Tibial nerve (tissue), 4 donors: Measurements from ENCODE around the gene FADS2. TPM values are rescaled to one million over a fixed set of nuclear protein-coding genes. Genes with fewer than 3 reads are reported as not detected.
A peak's percentile ranks its signal among the peaks of the same experiment; 100 is the strongest.

ENCODE experiments used
- DNase-seq, 2 donors: peaks; one replicate each; pipeline ENCODE4 v3.0.0-alpha.2; 2019; ENCODE audit warnings: low spot score in 2 of 2
- H3K27ac ChIP-seq, 4 donors: fragments of 200-600 bp; sonication (generic) in 3 of 4; one replicate each; pipeline ENCODE4 v1.5.1; 2017 to 2019; ENCODE audit warnings: mild to moderate bottlenecking in 1 of 4
- H3K27me3 ChIP-seq, 2 donors: fragments of 200-600 bp; sonication (generic) in 1 of 2; one replicate each; pipeline versions ENCODE4 v1.5.1 to v1.6.0; 2017 to 2019
- H3K36me3 ChIP-seq, 3 donors: fragments of 200-600 bp; sonication (generic); one replicate each; pipeline ENCODE4 v1.5.1; 2018 to 2019
- H3K4me1 ChIP-seq, 4 donors: fragments of 200-600 bp; sonication (generic) in 3 of 4; one replicate each; pipeline ENCODE4 v1.5.1; 2017 to 2019
- H3K4me3 ChIP-seq, 4 donors: fragments of 200-600 bp; sonication (generic) in 3 of 4; one replicate each; pipeline ENCODE4 v1.5.1; 2017 to 2019; ENCODE audit warnings: mild to moderate bottlenecking in 1 of 4, moderate library complexity in 1 of 4
- H3K9me3 ChIP-seq, 4 donors: fragments of 200-600 bp; sonication (generic) in 3 of 4; one replicate each; pipeline ENCODE4 v1.5.1; 2017 to 2019
- CTCF ChIP-seq, 5 experiments: fragments of 200-600 bp in 3 of 5; fragments of 450-650 bp in 2 of 5; sonication (generic) in 3 of 5; IDR thresholded peaks; one replicate each; pipeline ENCODE4 v1.5.1; 2016 to 2019; ENCODE audit warnings: antibody characterized with exemption in 5 of 5, mild to moderate bottlenecking in 3 of 5, moderate library complexity in 2 of 5
- EP300 ChIP-seq, 2 donors: sonication (generic); formaldehyde crosslinking; IDR thresholded peaks; one replicate each; pipeline ENCODE4 v1.6.1; 2017; ENCODE audit warnings: antibody characterized with exemption in 2 of 2, mild to moderate bottlenecking in 1 of 2
- POLR2A ChIP-seq, 2 donors: fragments of 450-650 bp; IDR thresholded peaks; one replicate each; pipeline ENCODE4 v1.6.1; 2017; ENCODE audit warnings: antibody characterized with exemption in 2 of 2, mild to moderate bottlenecking in 2 of 2, moderate library complexity in 2 of 2
- WGBS, 2 donors: methylation state at CpG; one replicate each; pipeline ENCODE4 v1.1.5; 2018; 5-methylcytosine and 5-hydroxymethylcytosine counted together
- total RNA-seq, 4 donors: library from RNA; depleted of rRNA; stranded (reverse); fragments of >200 nt; gene quantifications; one replicate each; pipeline ENCODE4 v1.1.0, GENCODE V29; 2016

The FADS2 gene
- total RNA-seq, 4 donors from 2014 or later: 17.4 to 59.2 (median 32.7) TPM

- Histone ChIP-seq H3K27ac (peak overlapping the region; percentile 23 to 84 (median 54)), H3K36me3 (peaks cover 0 to 43% (median 2%) of the 10 kb centered on the region in 3 donors), H3K27me3 (no peaks in the 10 kb centered on the region), H3K9me3 (no peaks in the 10 kb centered on the region), H3K4me1 (peaks cover 0 to 56% (median 11%) of the 10 kb centered on the region in 4 donors), H3K4me3 (peak overlapping the region in 1 of 4 donors; percentile 14)
- 3 to 5% methylated on average over 8 to 24 of the region's 24 CpGs for WGBS, 2 donors
- peak; percentile 75 to 81 for DNase-seq
- no peak for TF ChIP-seq POLR2A (IDR thresholded peaks at IDR 0.05)
- TF ChIP-seq CTCF (IDR thresholded peaks at IDR 0.05): peak; percentile 82 to 98 (median 94)
- peak in 1 of 2 donors; percentile 54 for TF ChIP-seq EP300 (IDR thresholded peaks at IDR 0.05)
These were observed 43.1 kb downstream of the FADS2 start for GRCh38 chr11:61871158-61871597.

DNA sequence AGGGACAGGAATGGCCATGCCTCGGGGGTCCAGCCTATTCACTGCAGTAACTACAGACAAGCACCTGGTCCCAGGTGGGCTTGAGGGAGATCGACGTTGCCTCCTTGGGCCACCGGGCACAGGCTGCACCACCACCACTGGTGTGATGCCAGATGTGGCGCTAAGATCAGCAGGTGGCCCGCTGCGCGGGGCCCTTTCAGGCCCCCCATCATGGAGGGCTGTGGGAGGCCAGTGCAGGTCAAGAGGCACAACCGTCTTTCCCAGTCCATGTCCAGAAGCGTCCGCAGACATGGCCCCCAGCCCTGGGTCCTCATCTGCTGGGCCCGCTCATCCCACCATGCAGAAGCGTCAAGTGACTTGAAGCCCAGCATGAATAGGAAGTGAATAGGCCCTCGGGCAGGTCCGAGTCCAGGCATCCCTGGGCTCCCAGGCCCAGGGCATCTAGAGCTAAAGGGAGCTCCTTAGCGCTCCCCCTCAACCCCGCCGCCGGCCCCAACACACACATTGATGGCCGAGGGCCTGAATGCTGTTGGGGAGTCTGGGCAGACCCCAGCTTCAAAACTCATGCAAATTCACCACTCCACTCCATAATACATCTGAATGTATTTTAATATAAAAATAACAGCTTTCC lies 45.0 kb downstream of the FADS2 start:
- H3K27me3 ChIP-seq: no peaks in the 10 kb centered on the region
- H3K27ac ChIP-seq: peak overlapping the region in 1 of 4 donors; percentile 13
- WGBS, 2 donors: 82 to 86% methylated on average over 15 to 20 of the region's 20 CpGs
- H3K9me3 ChIP-seq: no peaks in the 10 kb centered on the region
- DNase-seq: no peak
- H3K4me3 ChIP-seq: no peak overlapping the region
- no peak for TF ChIP-seq CTCF (IDR thresholded peaks at IDR 0.05)
- TF ChIP-seq POLR2A (IDR thresholded peaks at IDR 0.05): no peak
- TF ChIP-seq EP300 (IDR thresholded peaks at IDR 0.05): no peak
- H3K4me1 ChIP-seq: peaks cover 0 to 53% (median 11%) of the 10 kb centered on the region in 4 donors
- H3K36me3 ChIP-seq: peaks cover 0 to 50% (median 2%) of the 10 kb centered on the region in 3 donors

GRCh38 chr11:61873588-61874376 lies 45.7 kb downstream of the FADS2 start:
- Histone ChIP-seq H3K36me3 (peaks cover 0 to 58% (median 2%) of the 10 kb centered on the region in 3 donors), H3K27ac (peak overlapping the region in 2 of 4 donors; percentile 13 to 41), H3K4me3 (no peak overlapping the region), H3K9me3 (no peaks in the 10 kb centered on the region), H3K27me3 (no peaks in the 10 kb centered on the region), H3K4me1 (peaks cover 0 to 52% (median 11%) of the 10 kb centered on the region in 4 donors)
- WGBS, 2 donors: 66 to 67% methylated on average over 13 to 16 of the region's 16 CpGs
- DNase-seq: no peak
- TF ChIP-seq CTCF (IDR thresholded peaks at IDR 0.05) (no peak), EP300 (IDR thresholded peaks at IDR 0.05) (no peak), POLR2A (IDR thresholded peaks at IDR 0.05) (no peak)

DNA sequence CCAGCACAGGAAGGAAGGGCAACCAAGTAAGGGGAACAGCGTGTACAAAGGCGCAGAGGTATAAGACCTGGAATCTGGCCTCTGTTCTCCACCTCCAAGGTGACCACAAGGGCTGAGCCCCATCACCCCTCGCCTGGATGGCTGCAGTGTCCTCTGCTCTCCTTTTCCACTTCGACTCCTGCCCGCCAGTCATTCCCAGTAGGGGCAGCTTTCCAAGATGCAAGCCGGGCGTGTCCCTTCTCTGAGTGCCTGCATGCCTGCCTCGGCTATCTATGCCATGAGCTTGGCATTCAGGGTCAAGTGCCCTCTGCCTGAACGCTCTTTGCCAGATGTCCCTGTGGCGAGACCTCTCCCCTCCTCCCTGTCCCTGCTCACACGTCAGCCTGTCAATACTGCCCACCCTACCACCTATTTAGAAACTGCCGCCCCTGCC lies 46.3 kb downstream of the FADS2 start:
- 59 to 63% methylated on average over 12 of the region's 12 CpGs for WGBS, 2 donors
- TF ChIP-seq CTCF (IDR thresholded peaks at IDR 0.05) (no peak), EP300 (IDR thresholded peaks at IDR 0.05) (no peak), POLR2A (IDR thresholded peaks at IDR 0.05) (no peak)
- H3K4me3 ChIP-seq: no peak overlapping the region
- H3K36me3 ChIP-seq: peaks cover 0 to 64% (median 2%) of the 10 kb centered on the region in 3 donors
- no peaks in the 10 kb centered on the region for H3K27me3 ChIP-seq
- peak overlapping the region in 2 of 4 donors; percentile 13 to 41 for H3K27ac ChIP-seq
- H3K9me3 ChIP-seq: no peaks in the 10 kb centered on the region
- DNase-seq: no peak
- H3K4me1 ChIP-seq: peaks cover 0 to 46% (median 11%) of the 10 kb centered on the region in 4 donors
